ENCODE results near the gene ARHGAP23.
"Not testable (repeated sequence)": the region's sequence is repeated elsewhere in the genome, so short reads cannot be mapped to it uniquely, and the experiment has no call there.

ARHGAP23 gene

GRCh38 chr17:38485681-38486298 is 57.5 kb downstream of the ARHGAP23 start:
- peak; percentile 20 to 28 (median 22) for DNase-seq (ENCODE audit: low read depth in 2 of 3, low spot score in 1 of 3)

GRCh38 chr17:38489774-38490173 is 61.5 kb downstream of the ARHGAP23 start:
- not testable (repeated sequence) for DNase-seq (ENCODE audit: low read depth in 2 of 3, low spot score in 1 of 3)

- not testable (repeated sequence) for DNase-seq (ENCODE audit: low read depth in 2 of 3, low spot score in 1 of 3)
These were observed 63.2 kb downstream of the ARHGAP23 start for GRCh38 chr17:38491346-38492066.

- DNase-seq (ENCODE audit: low read depth in 2 of 3, low spot score in 1 of 3) = peak; percentile 87 to 92 (median 90)
These were observed 64.1 kb downstream of the ARHGAP23 start for GRCh38 chr17:38492067-38493040.

- DNase-seq (ENCODE audit: low read depth in 2 of 3, low spot score in 1 of 3) = not testable (repeated sequence)
These were observed 65.9 kb downstream of the ARHGAP23 start for GRCh38 chr17:38494152-38494551.

- not testable (repeated sequence) for DNase-seq (ENCODE audit: low read depth in 2 of 3, low spot score in 1 of 3)
These were observed 69.4 kb downstream of the ARHGAP23 start for GRCh38 chr17:38497656-38498055.

GRCh38 chr17:38498353-38498752 is 70.1 kb downstream of the ARHGAP23 start:
- DNase-seq (ENCODE audit: low read depth in 2 of 3, low spot score in 1 of 3) = no peak

- not testable (repeated sequence) for DNase-seq (ENCODE audit: low read depth in 2 of 3, low spot score in 1 of 3)
These were observed 71.0 kb downstream of the ARHGAP23 start for GRCh38 chr17:38499230-38499629.

- not testable (repeated sequence) for DNase-seq (ENCODE audit: low read depth in 2 of 3, low spot score in 1 of 3)
These were observed 73.5 kb downstream of the ARHGAP23 start for GRCh38 chr17:38501718-38502117.

GRCh38 chr17:38503286-38503913 is 75.1 kb downstream of the ARHGAP23 start:
- DNase-seq (ENCODE audit: low read depth in 2 of 3, low spot score in 1 of 3) = not testable (repeated sequence)

- no peak for DNase-seq (ENCODE audit: low read depth in 2 of 3, low spot score in 1 of 3)
These were observed 76.0 kb downstream of the ARHGAP23 start for GRCh38 chr17:38504216-38504615.

- no peak for DNase-seq (ENCODE audit: low read depth in 2 of 3, low spot score in 1 of 3)
These were observed 79.2 kb downstream of the ARHGAP23 start for GRCh38 chr17:38507436-38507835.

- DNase-seq (ENCODE audit: low read depth in 2 of 3, low spot score in 1 of 3) = no peak
These were observed 79.8 kb downstream of the ARHGAP23 start for GRCh38 chr17:38507921-38508569.

- no peak for DNase-seq (ENCODE audit: low read depth in 2 of 3, low spot score in 1 of 3)
These were observed 80.3 kb downstream of the ARHGAP23 start for GRCh38 chr17:38508570-38508950.

- DNase-seq (ENCODE audit: low read depth in 2 of 3, low spot score in 1 of 3) = peak; percentile 73 to 76 (median 74)
These were observed 80.9 kb downstream of the ARHGAP23 start for GRCh38 chr17:38508954-38509771.

- DNase-seq (ENCODE audit: low read depth in 2 of 3, low spot score in 1 of 3) = no peak
These were observed 81.6 kb downstream of the ARHGAP23 start for GRCh38 chr17:38509772-38510420.

GRCh38 chr17:38510421-38511149 is 82.3 kb downstream of the ARHGAP23 start:
- no peak for DNase-seq (ENCODE audit: low read depth in 2 of 3, low spot score in 1 of 3)
